ENCODE measurements around the gene ERN1.

DNA sequence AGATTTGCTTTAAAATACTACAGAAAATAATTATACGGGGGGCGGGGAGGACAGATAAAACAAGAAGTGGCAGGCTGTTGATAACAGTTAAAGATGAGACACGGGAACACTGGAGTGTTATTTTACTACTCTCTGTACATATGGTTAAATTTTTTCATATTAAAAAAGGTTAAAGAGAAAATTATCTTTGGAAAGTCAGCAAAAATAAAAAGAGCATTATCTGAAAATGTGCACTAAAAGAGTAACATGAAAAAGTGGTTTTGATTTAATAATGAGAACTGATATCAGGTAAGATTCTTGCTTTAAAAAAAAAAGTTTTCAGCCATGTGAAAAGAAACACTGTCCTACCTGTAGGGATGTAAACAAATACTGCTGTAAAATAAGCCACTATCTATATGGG, 46.9 kb downstream of the ERN1 start:
- TF ChIP-seq CTCF (IDR thresholded peaks at IDR 0.05) (no peak), POLR2A (IDR thresholded peaks at IDR 0.05) (no peak)
